Stimulated activated naive CD4-positive, alpha-beta T cell treated with Interleukin-2 at 50 U/mL for 16 hours (primary cell): Measurements from ENCODE around the gene BRAF.
"Not testable (repeated sequence)": the region's sequence is repeated elsewhere in the genome, so short reads cannot be mapped to it uniquely, and the experiment has no call there.

Experiments used
- DNase-seq: peaks from one replicate; lab custom pipeline; 2025; lab: John Stamatoyannopoulos, UW

Gene BRAF

DNA sequence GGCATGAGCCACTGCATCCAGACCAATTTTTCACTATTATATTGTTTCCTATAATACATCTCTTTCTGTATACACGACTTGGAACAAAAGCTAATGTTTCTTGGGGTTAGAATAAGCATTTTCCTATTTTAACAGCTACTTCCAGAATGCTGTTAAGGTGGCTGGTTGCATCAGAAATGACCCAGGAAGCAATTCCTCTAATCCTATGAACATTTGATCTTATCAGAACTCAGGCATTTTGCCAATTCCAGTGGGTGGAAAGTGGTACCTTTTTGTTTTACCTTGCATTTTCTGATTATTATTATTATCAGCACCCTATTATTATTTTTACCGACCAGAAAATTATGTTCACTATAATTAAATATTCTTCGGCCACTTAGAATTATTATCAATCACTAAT lies 154.9 kb downstream of the BRAF start:
- no peak for DNase-seq

DNA sequence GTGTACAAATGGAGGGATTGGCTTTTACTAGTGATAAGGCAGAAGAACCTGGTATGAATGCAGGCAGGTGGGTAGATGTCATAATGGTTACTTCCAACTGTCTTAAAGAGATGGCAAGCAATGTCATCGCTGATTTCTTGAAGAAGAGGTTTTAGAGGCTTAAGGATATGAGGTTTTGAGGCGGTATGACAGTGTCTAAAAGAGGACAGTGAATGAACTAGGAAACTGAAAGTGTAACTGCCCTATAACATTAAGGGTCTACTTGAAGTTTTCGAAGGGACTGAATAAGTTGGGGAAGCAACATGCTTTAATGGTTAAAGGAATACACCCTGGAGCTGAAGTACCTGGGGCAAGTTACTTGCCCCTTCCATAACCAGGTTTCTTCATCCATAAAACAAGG lies 157.3 kb downstream of the BRAF start:
- DNase-seq = no peak

DNA sequence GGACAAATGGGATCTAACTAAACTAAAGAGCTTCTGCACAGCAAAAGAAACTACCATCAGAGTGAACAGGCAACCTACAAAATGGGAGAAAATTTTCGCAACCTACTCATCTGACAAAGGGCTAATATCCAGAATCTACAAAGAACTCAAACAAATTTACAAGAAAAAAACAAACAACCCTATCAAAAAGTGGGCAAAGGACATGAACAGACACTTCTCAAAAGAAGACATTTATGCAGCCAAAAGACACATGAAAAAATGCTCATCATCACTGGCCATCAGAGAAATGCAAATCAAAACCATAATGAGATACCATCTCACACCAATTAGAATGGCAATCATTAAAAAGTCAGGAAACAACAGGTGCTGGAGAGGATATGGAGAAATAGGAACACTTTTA lies 159.3 kb downstream of the BRAF start:
- DNase-seq = not testable (repeated sequence)

DNA sequence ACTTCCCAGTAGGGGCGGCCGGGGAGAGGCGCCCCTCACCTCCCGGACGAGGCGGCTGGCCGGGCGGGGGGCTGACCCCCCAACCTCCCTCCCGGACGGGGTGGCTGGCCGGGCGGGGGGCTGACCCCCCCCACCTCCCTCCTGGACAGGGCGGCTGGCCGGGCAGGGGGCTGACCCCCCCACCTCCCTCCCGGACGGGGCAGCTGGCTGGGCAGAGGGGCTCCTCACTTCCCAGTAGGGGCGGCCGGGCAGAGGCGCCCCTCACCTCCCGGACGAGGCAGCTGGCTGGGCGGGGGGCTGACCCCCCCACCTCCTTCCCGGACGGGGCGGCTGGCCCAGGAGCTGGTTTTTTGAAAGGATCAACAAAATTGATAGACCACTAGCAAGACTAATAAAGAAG lies 161.6 kb downstream of the BRAF start:
- not testable (repeated sequence) for DNase-seq

DNA sequence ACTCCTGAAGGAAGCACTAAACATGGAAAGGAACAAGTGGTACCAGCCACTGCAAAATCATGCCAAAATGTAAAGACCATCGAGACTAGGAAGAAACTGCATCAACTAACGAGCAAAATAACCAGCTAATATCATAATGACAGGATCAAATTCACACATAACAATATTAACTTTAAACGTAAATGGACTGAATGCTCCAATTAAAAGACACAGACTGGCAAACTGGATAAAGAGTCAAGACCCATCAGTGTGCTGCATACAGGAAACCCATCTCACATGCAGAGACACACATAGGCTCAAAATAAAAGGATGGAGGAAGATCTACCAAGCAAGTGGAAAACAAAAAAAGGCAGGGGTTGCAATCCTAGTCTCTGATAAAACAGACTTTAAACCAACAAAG lies 163.4 kb downstream of the BRAF start:
- DNase-seq = not testable (repeated sequence)

DNA sequence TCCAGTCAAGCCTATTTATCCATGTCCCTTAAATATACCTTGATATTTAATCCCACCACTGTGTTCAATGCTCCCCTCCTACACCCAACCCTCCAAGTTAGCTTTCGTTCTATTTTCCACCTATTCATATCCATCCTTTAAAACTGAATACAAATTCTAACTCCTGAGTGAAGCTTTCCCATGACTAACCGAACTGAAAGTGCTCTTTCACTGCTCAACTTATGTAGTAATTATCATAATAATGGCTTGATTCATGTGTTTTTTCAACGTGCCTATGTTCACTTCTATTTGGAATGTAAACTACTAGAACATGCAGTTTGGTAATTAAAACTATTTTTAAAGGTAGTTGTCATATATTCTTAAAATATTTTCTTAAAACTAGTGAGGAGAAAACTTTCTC lies 170.2 kb downstream of the BRAF start:
- no peak for DNase-seq

DNA sequence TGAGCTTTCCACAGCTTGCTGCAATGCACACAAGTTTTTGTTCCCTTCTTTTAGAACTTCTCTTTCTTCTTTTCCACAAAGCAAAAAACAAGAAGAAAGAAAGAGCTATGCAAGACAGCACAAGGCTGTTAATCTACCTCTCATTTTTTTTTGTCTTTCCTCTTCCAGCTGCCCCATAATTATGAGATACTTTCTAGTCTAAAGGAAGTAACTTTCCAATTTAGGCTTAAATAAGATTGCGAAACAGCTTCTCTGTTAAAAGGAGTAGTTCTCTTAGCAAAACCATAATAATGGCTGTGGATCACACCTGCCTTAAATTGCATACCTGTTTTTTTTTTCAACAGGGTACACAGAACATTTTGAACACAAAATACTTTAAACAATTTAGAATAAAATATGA lies 172.2 kb downstream of the BRAF start:
- no peak for DNase-seq

DNA sequence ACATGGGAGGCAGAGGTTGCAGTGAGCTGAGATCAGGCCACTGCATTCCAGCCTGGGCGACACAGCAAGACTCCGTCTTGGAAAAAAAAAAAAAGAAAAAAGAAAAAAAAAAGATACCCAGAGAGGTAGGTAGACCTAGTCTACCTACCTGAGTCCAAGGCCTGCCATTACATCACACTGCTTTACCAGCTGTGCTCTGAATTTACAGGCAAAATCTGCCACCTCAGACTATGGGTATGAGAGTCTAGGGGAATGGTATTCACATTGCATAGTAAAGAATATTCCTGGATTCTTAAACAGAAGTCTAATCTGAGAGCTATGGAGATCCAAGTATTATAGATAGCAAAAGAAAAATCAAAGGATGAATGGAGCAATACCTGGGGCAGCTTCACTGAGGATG lies 178.0 kb downstream of the BRAF start:
- no peak for DNase-seq

DNA sequence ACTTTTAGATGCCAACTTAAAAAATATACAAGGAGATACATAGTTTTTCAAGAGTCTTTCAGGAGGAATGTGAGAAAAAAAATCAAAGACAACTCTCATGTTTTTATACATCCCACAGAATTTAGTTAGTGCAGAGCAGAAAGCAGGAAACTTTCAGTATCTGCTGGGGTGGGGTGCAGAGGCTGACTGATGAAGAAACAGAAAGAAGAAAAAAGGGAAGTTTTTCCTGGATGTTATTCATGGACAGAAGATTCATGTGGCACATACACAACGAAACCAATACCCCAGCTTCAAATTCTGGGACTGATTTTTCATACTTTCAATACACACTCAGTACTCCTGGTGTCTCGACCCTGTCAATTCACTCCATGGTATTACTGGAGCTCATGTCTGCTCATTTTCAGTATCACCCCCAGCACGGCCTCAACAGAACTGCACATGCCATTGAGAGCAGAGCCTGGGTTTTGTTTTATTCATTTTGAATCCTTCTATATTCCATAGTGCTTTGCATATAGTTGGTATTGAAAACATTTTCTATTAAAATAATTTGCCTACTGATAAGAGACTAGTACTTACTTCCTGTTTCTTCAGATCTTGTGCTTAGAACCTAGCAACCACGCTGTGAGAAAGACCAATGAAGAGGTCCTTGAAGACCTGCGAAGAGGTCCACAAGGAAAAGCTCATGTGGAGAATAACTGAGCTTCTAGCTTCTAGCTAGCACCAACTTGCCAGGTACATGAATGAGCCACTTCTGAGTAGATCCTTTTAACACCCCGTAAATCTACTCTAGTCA lies 179.3 kb downstream of the BRAF start:
- DNase-seq = no peak

DNA sequence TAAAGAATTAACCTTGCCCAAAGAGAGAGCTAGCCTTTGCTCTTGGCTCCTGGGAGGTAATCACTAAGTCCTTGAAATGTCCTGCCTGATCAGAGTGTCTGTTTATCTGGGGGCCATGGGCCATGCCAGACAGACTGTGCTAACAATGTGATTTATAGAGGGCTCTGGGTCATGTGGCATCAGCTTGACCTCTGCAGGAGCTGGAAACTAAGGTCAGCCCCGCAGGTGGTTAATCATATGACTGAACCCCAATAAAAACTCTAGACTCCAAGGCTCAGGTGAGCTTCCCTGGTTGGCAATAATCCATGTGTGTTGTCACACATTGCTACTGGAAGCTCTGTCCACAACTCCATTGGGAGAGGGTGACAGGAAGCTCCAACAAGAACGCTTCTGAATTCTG lies 180.7 kb downstream of the BRAF start:
- DNase-seq = no peak

DNA sequence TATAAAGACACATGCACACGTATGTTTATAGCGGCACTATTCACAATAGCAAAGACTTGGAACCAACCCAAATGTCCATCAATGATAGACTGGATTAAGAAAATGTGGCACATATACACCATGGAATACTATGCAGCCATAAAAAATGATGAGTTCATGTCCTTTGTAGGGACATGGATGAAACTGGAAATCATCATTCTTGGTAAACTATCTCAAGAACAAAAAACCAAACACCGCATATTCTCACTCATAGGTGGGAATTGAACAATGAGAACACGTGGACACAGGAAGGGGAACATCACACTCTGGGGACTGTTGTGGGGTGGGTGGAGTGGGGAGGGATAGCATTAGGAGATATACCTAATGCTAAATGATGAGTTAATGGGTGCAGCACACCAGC lies 181.5 kb downstream of the BRAF start:
- DNase-seq = not testable (repeated sequence)

DNA sequence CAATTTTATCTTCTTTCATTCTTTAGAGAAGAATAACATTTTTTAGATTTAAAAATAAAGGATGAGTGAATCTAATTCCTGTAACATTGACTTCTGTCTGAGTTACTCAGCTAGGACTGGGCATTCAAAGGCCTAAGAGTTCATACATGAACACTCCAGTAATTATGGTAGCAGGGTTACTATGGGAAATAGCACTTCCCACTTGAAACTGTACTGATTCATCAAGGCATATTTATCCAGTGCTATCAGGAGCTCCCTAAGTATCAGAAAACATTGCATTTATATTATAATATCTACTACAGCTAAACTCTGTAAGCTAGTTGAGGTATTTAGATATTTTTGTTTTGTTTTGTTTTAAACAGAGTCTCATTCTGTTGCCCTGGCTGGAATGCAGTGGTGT lies 186.4 kb downstream of the BRAF start:
- no peak for DNase-seq

DNA sequence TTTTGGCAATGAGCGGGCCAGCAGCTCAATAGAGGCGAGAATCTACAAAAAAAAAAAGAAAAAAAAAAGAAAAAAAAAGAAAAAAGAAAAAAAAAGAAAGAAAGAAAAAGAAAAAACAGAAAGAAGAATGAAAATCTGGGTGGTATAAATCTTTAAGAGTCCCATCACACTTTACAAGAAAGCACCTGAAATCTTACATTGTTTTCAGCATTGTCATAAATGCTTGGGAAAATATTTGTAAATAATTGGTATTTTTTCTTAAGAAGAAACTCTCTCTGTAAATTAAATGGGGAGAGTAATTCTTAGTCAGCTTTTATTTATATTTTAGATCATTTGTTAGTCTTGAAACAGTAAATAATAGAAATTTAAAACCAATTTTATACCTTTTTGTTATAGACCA lies 190.0 kb downstream of the BRAF start:
- DNase-seq = no peak

DNA sequence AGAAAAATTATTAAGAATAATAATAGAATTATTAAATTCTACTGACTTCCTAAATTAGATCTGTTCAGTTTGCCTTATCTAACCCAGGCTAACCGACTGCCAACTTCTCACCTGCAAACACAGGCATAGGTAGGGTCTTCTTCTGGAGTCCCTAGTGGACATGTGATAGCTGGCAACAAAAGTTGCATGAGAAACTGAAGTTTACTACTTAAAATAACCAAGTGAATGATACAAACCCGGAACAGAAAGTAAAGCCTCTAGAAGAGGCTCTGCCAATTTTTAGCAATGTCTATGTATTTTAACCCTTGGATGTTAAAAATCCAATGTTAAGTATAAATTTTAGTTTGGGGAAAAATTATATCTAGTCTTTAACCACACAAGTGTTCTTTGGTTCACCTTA lies 190.6 kb downstream of the BRAF start:
- DNase-seq = no peak

DNA sequence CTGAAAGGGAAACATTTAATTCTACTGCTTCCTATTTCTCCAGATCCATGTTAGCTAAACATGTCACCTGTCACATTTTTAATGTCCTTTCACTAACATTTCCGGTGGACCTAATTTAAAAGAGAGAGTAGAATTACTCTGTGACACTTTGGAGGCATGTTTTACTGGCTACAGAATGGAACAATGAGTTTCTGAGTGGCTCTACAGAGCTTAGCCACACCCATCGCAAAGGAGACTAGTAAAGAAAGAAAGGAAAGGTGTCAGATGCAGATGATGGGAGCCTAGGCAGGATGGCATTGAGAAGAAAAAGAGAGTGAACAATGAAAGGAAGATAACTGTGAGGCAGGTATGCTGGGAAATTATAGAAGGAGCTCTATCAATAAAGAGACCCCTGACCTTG lies 192.3 kb downstream of the BRAF start:
- no peak for DNase-seq

DNA sequence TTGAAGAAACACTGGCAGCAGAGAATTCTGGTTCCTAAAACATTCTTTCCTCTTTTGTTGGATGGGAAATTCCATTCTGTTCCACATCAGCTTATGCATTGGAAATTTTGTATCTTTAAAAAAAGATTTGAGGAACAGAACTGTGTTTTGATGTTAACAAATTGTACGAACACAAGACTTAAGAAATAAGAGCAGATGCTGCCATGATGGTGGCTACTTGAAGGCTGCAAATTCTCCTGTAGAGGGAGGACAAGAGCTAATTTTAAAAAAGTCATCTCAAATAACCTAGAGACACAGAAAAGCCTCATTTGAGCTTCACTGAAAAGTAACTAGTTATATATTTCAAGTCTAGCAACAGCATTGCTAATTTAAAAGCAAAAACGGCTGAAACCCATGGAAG lies 198.4 kb downstream of the BRAF start:
- DNase-seq = no peak

DNA sequence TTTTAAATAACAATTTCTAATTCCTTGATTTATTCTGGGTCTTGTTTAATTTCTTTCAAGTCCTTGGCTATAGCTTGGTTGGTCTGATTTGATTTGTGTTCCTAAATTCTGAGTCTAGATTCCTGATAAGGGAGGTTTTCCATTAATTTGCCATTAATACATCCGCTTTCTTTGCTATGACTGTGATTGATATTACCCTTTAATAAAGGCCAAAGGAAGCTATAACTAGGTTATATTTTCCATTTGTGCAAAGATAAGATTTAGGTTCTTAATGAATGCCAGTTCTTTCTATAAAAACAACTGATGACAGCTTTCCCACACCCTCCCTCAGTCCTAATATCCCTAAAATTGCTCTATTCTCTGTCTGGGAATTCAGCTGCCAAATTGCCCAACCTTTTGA lies 200.0 kb downstream of the BRAF start:
- DNase-seq = no peak

DNA sequence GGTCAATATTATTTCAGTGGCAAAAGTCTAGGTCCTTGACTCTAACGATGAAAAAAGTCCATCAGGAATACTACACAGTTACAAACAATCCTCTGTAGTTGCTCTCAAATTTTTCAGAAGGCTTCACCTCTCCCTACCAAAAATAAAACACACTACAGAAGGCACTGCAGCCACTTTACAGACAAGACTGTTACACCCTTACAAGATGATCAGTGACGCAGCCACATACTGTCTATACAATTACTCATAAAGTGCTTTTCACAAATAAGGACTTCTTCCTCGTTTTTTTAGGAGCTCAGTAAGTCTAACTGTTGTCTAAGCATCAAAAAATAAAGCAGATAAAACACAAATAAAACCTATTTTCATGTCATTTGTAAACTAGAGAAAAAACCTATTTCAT lies 201.2 kb downstream of the BRAF start:
- DNase-seq = no peak

DNA sequence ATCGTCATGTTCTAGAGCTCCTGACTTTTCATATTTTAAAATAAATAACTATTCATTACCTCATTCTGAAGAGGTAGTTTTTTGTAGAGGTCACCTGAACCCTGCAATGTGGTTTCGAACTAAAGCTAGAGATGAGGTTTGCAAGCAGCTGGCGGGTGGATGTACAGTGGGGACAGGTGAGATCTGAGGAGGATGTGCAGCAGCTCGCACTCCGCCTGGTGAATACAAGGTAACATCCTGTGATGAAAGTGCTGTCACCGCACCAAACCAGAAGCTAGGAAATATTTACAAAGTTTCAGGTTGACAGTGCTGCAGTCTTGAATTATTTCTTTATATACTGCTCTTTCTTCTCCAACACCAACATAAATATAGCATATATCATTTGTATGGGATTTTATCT lies 201.7 kb downstream of the BRAF start:
- no peak for DNase-seq

DNA sequence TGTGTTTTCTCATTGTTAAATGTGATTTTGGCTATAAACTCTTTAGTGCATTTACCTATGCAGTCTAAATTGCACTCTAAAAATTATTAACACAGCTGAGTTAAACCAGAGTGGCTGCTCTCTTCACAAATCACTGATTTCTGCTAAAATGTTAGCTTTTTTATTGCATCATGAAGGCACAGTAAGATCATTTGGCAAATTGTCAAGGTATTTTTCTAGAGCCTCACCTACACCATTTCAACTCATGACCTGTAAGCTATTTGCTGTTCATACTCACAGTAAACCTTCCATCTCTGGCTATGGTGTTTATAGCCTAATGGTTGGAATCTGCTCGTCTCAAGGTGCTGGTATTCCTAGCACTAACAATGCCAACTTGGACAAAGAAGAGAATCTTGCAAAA lies 202.5 kb downstream of the BRAF start:
- DNase-seq = no peak

DNA sequence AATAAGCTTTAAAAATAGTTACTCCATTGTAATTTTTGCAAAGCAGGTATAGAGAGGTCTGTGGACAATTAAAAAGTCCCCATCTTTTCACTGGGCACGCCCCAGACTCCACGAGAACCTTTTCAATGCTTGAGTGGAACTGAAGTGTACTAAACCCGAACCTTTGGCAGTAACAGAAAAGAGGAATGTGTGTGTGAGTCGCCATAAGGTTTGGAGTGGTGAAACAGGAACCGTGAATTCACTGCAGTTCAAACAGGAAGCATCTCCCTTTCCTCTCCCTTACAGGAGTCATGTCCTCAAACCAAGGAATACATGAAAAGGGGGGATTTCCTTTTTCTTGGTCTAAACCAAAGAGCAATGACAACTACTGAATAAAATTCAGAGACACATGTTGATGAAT lies 205.0 kb downstream of the BRAF start:
- DNase-seq = no peak

DNA sequence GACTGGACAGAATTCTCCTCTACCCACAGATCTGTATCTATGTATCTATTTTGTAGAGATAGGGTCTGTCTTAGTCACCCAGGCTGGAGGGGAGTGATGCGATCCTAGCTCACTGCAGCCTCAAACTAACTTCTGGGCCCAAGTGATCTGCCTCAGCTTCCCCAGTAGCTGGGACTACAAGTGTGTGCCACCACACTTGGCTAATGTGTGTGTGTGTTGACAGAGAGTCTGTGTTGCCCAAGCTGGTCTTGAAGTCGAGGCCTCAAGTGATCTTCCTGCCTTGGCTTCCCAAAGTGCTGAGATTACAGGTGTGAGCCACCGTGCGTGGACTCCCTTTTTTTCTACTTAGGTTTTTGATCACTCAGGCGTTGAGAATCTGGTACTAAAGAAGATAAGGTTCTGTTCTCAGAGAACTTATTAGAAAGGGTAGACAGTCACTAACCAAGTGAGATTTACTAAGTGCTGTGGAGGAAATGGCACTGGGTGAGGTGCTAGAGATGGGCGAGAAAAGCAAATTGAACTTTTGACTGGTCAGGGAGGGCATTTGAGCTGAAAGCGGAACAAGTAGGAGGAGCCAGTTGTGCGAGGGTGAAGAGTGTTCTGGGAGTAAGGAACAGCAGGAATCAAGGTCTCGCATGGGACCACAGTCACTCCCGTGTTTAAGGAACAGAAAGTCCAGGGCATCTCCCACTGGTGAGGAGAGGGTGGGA lies 210.2 kb downstream of the BRAF start:
- no peak for DNase-seq

DNA sequence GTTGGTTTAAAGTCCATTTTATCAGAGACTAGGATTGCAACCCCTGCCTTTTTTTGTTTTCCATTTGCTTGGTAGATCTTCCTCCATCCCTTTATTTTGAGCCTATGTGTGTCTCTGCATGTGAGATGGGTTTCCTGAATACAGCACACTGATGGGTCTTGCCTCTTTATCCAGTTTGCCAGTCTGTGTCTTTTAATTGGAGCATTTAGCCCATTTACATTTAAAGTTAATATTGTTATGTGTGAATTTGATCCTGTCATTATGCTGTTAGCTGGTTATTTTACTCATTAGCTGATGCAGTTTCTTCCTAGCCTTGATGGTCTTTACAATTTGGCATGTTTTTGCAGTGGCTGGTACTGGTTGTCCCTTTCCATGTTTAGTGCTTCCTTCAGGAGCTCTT lies 212.3 kb downstream of the BRAF start:
- DNase-seq = not testable (repeated sequence)

DNA sequence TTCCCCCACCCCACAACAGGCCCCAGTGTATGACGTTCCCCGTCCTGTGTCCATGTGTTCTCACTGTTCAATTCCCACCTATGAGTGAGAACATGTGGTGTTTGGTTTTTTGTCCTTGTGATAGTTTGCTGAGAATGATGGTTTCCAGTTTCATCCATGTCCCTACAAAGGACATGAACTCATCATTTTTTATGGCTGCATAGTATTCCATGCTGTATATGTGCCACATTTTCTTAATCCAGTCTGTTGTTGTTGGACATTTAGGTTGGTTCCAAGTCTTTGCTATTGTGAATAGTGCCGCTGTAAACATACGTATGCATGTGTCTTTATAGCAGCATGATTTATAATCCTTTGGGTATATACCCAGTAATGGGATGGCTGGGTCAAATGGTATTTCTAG lies 216.0 kb downstream of the BRAF start:
- not testable (repeated sequence) for DNase-seq
